OCI-LY7 (cell line): ENCODE results near the gene EGFLAM.
A peak's percentile ranks its signal among the peaks of the same experiment; 100 is the strongest.

Source experiments
- CTCF ChIP-seq: fragments of 200-600 bp; sonication (generic); conservative IDR thresholded peaks from 2 replicates; pipeline ENCODE4 v1.5.1; 2014; ENCODE audit warnings: mild to moderate bottlenecking, antibody characterized with exemption, low read length, moderate library complexity, mixed read lengths
- EZH2phosphoT487 ChIP-seq: fragments of 200-600 bp; sonication (generic); IDR thresholded peaks from 2 replicates; pipeline ENCODE4 v1.6.1; 2018; ENCODE audit warnings: low read depth, borderline replicate concordance, mild to moderate bottlenecking, mixed run types, antibody characterized with exemption, low read length, moderate library complexity, mixed read lengths

- TF ChIP-seq CTCF (0 out of 2 replicates have a peak, but pooled peaks have one; percentile 18), EZH2phosphoT487 (no peak)
These were observed 239.6 kb downstream of the EGFLAM start for GRCh38 chr5:38497946-38498345.
